Brain microvascular endothelial cell (primary cell): ENCODE data around the gene OXCT2.
"Not testable (repeated sequence)": the region's sequence is repeated elsewhere in the genome, so short reads cannot be mapped to it uniquely, and the experiment has no call there.

Experiments
- DNase-seq: peaks from one replicate; pipeline ENCODE4 v3.0.0-alpha.2; 2020
- H3K27ac ChIP-seq: fragments of 250-450 bp; sonication (Bioruptor Pico); 2 replicates; pipeline ENCODE4 v1.5.1; 2020; ENCODE audit warnings: mild to moderate bottlenecking, moderate library complexity
- H3K27me3 ChIP-seq: fragments of 250-450 bp; sonication (Bioruptor Pico); replicated peaks from 2 replicates; pipeline ENCODE4 v1.5.1; 2020; ENCODE audit warnings: mild to moderate bottlenecking
- H3K36me3 ChIP-seq: fragments of 250-450 bp; sonication (Bioruptor Pico); replicated peaks from 2 replicates; pipeline ENCODE4 v1.5.1; 2020; ENCODE audit warnings: mild to moderate bottlenecking
- H3K4me3 ChIP-seq: 2 replicates; pipeline ENCODE4 v1.5.1; 2011; ENCODE audit warnings: low read depth, mild to moderate bottlenecking, control low read depth, low read length, moderate library complexity
- in situ Hi-C: cut with HindIII; loops from 2 replicates; pipeline ENCODE4 v1.10.0; 2017; ENCODE audit warnings: low sequenced_read_pairs, low pct_ligation_motif_present
- TF ChIP-seq, protein P1 (sequence below): IDR thresholded peaks from 2 replicates; pipeline ENCODE4 v1.5.1; 2011; ENCODE audit warnings: low read depth, mild to moderate bottlenecking, moderate library complexity, low read length, control low read depth, inconsistent platforms; ENCODE audit errors: missing control alignments

The OXCT2 gene

DNA sequence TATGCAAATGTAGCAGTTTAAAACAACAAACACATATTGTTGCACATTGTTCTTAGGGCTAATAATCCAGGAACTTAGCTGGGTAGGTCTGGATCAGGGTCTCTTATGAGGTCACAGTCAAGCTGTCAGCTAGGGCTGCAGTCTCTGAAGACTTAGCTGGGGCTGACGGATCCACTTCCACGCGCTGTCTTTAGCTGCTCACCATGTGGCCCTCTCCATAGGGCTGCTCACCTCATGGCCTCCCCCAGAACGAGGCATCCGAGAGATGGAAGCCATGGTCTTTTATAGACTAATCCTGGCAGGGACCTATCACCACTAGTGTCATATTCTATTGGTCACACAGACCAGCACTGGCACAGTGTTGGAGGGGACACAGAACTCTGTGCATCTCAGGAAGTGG lies 8.7 kb upstream of the OXCT2 start:
- H3K4me3 ChIP-seq, result no peak overlapping the region
- H3K36me3 ChIP-seq, result no peaks in the 10 kb centered on the region
- in situ Hi-C loops, result no loop called here
- no peak overlapping the region for H3K27ac ChIP-seq
- TF ChIP-seq, protein P1, sequence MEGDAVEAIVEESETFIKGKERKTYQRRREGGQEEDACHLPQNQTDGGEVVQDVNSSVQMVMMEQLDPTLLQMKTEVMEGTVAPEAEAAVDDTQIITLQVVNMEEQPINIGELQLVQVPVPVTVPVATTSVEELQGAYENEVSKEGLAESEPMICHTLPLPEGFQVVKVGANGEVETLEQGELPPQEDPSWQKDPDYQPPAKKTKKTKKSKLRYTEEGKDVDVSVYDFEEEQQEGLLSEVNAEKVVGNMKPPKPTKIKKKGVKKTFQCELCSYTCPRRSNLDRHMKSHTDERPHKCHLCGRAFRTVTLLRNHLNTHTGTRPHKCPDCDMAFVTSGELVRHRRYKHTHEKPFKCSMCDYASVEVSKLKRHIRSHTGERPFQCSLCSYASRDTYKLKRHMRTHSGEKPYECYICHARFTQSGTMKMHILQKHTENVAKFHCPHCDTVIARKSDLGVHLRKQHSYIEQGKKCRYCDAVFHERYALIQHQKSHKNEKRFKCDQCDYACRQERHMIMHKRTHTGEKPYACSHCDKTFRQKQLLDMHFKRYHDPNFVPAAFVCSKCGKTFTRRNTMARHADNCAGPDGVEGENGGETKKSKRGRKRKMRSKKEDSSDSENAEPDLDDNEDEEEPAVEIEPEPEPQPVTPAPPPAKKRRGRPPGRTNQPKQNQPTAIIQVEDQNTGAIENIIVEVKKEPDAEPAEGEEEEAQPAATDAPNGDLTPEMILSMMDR, result no peak
- no peak for DNase-seq
- no peaks in the 10 kb centered on the region for H3K27me3 ChIP-seq

DNA sequence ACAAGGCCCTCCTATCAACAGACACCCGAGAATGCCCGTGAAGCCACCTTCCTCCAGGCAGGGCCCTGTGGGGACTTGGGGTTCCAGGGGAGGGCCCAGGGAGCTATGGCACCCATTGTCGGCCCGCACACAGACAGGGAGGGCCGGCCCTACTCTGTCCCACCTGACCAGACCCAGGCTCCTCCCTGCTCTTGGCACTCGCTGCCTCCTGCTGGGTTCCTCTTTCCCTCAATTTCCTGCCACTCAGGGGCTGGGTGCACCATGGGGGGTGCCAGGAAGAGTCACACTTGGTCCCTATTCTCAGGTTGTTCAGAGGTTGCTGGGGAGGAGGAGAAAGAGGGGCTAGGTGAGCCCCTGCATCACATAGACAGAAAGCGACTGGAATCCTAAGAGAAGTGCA lies 8.0 kb upstream of the OXCT2 start:
- in situ Hi-C loops, result no loop called here
- no peak for DNase-seq
- no peak overlapping the region for H3K27ac ChIP-seq
- H3K36me3 ChIP-seq, result no peaks in the 10 kb centered on the region
- no peaks in the 10 kb centered on the region for H3K27me3 ChIP-seq
- TF ChIP-seq, protein P1, result no peak
- H3K4me3 ChIP-seq, result no peak overlapping the region

DNA sequence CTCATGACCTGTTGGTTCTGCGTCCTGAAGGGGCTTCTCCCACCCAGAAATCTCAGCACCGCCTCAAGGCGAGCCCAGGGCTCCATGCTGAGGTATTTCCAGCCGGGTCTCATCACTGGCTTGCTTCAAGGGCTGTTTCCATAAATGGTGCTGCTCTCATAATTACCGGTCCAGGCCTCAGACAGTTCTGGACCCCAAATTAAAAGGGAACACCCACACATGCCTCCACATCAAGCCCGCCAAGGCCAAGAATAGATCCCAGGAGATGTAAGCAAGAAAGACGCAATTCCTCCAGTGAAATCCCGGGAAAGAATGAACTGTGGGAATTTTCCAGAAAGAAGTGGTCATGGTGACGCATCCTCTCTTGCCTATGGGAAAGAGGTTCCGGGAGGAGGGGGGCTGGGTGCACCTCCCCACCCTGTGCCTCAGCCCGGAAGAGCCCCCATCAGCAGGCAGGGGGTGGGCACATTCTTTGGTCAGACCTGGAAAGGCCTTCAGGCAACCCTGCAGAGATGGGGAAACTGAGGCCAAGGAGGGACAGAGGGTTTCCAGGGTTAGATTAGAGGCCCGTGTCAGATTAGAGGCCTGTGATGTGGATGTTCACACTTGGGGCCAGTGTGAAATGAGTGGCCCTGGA lies 7.4 kb upstream of the OXCT2 start:
- in situ Hi-C loops, H3K27me3 ChIP-seq, H3K27ac ChIP-seq, H3K4me3 ChIP-seq, DNase-seq, H3K36me3 ChIP-seq: not testable (repeated sequence)

DNA sequence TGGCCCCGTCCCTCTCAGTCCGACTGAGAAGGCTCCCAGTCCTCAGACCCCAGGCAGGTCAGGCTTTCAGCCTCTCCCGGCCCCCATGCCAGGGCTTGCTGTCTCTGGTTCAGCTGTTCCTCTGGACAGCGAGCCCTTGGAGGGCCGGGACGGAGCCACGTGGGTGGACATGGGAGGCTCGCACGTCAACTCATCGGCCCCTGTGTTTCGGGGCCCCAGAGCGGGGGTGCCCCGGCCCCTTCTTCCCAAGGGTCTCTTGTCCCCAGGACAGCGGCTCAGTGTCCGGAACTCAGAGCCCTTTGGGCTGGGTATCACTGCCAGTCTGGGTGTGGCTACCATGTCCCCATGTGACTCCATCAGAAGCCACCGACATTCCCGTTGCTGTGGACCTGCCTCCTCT lies 6.7 kb upstream of the OXCT2 start:
- H3K4me3 ChIP-seq, in situ Hi-C loops, DNase-seq, H3K36me3 ChIP-seq, H3K27me3 ChIP-seq, H3K27ac ChIP-seq: not testable (repeated sequence)

DNA sequence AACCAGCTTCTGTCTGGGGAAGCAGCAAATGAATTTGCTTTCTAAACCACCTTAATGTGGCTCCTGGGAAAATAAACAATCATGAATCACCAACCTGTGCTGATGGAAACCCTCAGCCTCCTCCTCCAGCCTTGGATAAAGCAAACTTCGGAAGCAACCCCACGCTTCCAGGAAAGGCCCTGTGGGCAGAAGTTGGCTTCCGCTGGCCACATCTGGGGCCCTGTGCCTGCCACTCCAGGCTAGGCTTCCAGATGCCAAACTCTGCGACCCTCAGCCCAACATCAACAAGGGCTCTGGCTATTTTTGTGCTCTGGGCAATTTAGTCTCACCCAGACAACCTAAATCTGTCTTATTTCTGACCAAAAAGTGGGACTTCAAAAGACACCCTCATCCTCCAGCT lies 6.2 kb upstream of the OXCT2 start:
- H3K4me3 ChIP-seq, result no peak overlapping the region
- H3K27me3 ChIP-seq, result no peaks in the 10 kb centered on the region
- DNase-seq, result no peak
- no peak overlapping the region for H3K27ac ChIP-seq
- no peaks in the 10 kb centered on the region for H3K36me3 ChIP-seq
- TF ChIP-seq, protein P1, result no peak
- in situ Hi-C loops, result no loop called here

DNA sequence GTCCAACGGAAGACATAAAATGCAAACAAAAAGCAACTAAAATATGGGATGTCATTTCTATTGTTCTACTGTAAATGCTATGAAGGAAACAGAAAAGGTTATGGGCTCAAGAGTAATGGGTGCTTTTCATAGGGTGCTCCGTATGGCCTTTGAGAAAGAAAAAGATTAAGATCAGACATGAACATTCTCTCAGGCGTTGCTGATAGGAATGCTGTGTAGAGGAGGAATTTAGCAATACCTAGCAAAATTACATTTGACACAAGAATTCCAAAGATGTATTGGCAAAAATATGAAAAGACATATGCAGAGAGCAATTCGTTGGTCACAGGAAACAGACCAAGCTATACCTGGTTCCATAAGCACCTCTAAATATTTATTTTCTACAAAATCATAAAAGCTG lies 5.7 kb upstream of the OXCT2 start:
- TF ChIP-seq, protein P1, result no peak
- Histone ChIP-seq H3K4me3 (no peak overlapping the region), H3K36me3 (no peaks in the 10 kb centered on the region), H3K27ac (no peak overlapping the region), H3K27me3 (no peaks in the 10 kb centered on the region)
- in situ Hi-C loops, result no loop called here
- no peak for DNase-seq

DNA sequence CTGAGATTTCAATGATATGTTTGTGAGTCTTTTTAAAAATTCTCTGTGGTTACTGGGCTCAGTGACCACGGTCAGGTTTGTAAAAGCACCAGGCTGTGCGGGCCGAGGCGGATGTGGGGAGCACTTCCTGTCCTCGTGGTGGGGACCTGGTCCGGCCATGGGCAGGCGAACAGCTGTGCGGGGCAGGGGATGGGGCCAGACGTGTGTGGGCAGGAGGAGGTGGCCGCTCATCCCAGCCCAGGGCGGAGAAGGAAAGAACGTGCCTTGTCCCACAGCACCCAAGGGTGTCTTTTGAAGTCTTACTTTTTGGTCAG lies 5.2 kb upstream of the OXCT2 start:
- TF ChIP-seq, protein P1, result no peak
- no peak for DNase-seq
- Histone ChIP-seq H3K4me3 (no peak overlapping the region), H3K27me3 (no peaks in the 10 kb centered on the region), H3K27ac (no peak overlapping the region), H3K36me3 (no peaks in the 10 kb centered on the region)
- in situ Hi-C loops, result no loop called here

DNA sequence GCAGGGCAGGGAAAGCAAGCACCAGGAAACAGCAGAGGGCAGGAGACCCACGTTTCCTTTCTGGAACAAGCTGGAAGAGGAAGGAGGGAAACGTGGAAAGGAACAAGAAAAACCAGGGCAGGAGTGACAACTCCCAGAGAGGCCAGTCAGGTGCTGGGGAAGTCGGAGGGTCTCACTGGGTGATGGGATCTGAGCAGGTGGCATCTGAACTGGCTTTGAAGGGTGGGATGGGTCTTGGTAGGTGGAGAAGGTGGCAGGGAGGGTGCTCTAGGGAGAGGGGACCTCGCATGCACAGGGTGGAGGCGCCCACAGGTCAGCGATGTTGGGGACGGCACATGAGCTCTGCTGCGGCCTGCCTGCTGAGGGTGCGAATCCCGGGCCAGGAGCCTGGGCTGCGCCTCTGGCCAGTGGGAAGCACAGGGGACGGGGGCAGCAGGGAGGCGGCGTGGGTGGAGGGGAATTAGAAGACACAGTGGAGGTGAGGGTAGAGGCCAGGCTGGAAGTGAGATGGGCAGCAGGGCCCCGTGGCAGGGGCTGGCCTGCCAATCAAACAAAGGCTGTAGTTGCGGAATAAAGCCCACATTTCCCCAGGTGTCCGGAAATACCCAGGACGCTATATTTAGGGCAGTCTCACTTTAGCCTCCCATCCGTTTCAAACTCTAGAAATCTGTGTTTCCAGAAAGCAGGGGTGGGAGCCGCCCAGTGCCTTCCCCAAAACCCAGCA lies 4.7 kb upstream of the OXCT2 start:
- DNase-seq, H3K36me3 ChIP-seq, H3K27ac ChIP-seq, H3K4me3 ChIP-seq, H3K27me3 ChIP-seq, in situ Hi-C loops: not testable (repeated sequence)

DNA sequence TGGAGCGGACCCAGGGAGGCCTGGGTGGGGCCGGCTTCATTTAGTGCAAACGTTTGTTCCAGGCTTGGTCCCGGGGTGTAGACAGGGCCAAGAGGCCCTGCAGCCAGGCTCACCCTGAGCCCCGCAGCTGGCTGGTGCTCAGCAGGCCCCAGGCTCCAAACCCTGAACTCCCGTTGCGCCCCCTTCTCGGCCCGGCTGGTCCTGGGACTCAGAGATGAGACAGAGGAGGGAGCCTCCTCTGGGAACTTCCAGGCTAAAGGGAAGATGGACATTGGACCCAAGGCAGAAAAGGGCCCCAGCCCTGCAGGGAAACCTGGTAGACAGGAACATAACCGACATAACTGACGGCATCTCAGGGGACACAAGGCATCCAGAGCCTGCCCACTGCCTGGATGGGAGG lies 4.0 kb upstream of the OXCT2 start:
- DNase-seq, H3K27me3 ChIP-seq, H3K27ac ChIP-seq, H3K36me3 ChIP-seq, H3K4me3 ChIP-seq, in situ Hi-C loops: not testable (repeated sequence)
